Activated CD8-positive, alpha-beta memory T cell treated with anti-CD3 and anti-CD28 coated beads for 1 hour (primary cell): ENCODE data around the gene GRIP2.

ENCODE experiments used
- DNase-seq, 2 donors: peaks; one replicate each; pipeline ENCODE4 v3.0.0-alpha.2; 2020; ENCODE audit warnings: low read depth in 1 of 2; ENCODE audit errors: extremely low read depth in 1 of 2

Gene GRIP2

DNA sequence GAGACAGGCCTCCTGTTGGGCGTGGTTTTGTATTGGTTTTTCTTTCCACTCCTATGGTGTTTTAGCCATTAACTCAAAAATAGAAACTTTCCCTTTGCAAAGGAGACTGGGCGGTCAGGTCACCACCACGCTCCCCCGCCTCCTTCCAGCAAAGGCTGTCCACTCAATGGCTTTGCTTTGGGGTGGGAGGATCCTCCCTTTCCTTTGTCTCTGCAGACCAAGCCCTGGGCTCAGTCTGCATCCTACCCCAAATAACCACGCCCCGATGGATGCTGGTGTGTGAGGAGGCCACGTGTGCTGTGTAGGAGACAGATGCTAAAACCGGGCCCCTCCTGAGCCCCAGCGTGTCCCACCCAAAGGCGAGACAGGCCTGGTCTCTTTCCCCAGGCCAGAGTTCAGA is 68.5 kb downstream of the GRIP2 start:
- DNase-seq: no peak

DNA sequence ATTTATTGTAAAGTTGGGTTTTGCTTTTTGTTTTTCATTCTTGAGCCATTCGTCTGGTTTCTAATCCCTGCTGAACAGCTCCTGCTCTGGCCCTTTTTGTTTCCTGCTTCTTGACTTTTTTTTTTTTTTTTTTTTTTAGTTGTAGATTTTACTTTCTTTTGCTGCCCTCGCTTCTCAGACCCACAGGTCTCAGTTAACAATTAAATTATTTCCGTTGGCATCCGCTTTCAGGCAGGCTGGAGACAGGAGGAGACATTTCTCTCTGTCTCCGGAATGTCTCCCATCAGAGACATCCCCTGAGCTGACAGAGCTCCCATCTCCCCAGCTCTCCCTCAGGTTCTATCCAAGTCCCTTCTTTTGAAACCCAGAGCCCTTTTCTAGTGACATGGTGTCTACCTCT is 69.1 kb downstream of the GRIP2 start:
- no peak for DNase-seq

DNA sequence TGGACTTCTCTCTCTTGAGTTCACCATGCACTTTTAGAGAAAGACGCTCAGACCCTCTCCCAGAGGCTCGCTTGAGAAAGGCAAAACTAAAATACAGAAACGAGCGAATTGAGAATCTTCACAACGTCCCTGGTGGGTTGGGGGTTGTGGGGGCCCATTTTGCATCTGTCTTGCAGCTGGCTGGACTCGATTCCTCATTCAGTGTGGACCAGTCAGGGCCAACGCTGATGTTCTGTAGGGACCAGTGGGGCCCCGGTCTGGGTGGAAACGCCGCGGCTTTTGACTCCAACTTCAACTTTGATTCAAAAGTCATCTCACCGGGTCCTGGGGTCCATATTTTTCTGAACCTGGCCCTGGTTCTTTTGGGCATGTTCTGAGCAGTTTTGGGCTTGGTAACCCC is 69.7 kb downstream of the GRIP2 start:
- no peak for DNase-seq

- no peak for DNase-seq
Observed at GRCh38 chr3:14468621-14468981, 71.5 kb downstream of the GRIP2 start.

- peak in 1 of 2 donors; percentile 16 for DNase-seq
Observed at GRCh38 chr3:14467814-14468620, 72.1 kb downstream of the GRIP2 start.

- DNase-seq: no peak
Observed at GRCh38 chr3:14466179-14466903, 73.8 kb downstream of the GRIP2 start.

- DNase-seq: no peak
Observed at GRCh38 chr3:14465425-14465824, 74.7 kb downstream of the GRIP2 start.

GRCh38 chr3:14464521-14464920 is 75.6 kb downstream of the GRIP2 start:
- no peak for DNase-seq

DNA sequence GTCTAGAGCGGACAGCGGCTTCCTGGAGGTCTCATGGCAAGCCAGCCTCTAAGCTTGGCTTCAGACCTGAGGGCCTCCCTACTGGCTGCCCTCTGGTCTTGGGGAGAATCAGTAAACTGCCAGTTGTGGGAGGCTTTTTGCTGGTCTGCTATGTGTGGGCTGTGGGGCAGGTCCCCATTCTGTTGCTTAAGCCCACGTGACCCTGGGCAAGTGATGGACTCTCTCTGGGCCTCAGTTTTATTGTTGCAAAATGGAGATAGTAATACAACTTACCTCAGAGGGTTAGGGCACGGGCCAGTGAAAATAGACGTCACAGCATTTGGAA is 76.0 kb downstream of the GRIP2 start:
- no peak for DNase-seq

DNA sequence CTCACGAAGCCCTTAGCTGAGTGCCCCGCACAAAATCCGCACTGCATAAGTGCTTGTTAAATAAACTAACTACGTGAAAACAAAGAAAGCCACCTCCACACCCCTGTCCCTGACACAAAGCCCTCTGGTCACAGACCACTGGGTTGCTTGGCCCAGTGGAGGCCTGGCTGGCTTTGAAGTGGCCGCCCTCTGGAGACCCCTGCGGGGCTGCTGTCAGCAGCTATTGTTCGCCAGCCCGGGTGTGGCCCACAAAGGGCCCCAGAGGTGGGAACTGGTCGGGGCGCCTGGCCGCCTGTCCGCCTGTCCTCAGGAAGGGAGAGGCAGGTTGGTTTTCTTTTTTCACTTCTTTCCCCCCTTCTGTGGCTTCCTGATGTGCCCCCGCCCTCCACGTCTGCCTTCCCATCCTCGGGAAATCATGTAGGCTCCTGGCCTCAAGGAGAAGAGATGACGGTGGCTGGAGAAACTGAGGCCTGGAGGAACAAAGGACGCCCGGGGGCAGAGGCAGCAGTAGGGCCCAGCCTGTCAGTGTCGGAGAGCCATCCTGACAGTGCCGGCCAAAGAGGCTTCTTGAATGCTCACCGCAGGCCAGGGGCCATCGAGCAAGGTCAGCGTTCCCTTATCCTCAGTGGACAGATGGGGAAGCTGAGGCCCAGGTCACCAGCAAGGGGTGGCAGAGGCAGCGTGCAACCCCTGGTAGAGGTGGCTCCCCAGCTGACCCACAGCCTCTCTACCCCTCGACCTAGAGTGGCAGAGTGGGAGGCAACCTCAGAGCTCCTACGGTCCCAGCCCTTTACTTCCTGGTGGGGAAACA is 76.6 kb downstream of the GRIP2 start:
- DNase-seq: no peak

- no peak for DNase-seq
Observed at GRCh38 chr3:14462738-14463137, 77.4 kb downstream of the GRIP2 start.

GRCh38 chr3:14461748-14462324 is 78.3 kb downstream of the GRIP2 start:
- DNase-seq: peak in 1 of 2 donors; percentile 12

GRCh38 chr3:14461006-14461747 is 79.0 kb downstream of the GRIP2 start:
- no peak for DNase-seq

GRCh38 chr3:14460342-14461005 is 79.7 kb downstream of the GRIP2 start:
- DNase-seq: no peak

DNA sequence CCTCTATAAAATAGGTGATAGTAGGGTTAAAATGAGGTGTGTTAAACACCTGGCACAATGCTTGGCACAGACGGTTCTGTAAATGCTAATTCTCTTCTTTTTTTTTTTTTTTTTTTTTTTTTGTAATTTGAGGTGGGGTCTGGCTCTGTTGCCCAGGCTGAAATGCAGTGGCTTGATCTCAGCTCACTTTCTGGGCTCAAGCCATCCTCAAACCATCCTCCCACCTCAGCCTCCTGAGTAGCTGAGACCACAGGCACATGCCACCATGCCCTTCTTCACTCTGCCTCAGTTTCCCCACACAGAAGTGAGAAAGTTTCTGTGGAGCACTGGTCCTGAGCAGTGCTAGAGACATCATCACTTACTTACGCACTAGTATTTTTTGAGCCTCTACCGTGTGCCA is 80.4 kb downstream of the GRIP2 start:
- no peak for DNase-seq

DNA sequence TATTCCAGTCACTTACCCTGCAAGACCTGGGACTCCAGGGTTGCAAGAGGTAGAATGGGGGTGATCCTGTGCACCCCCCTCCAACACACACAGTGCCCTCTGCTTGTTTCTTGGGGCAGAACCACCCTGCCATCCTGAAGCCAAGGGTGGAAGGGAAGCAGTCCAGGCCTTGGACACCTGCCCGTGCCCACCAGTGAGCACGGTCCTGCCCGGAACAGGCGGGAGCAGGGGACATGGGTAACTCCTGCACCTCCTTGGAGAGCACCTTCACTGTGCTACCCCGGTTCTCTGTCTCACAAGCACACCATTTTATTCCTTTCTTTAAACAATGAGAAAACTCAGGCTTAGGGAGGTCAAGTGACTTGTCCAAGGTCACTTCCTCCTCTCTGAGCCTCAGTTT is 80.8 kb downstream of the GRIP2 start:
- no peak for DNase-seq

DNA sequence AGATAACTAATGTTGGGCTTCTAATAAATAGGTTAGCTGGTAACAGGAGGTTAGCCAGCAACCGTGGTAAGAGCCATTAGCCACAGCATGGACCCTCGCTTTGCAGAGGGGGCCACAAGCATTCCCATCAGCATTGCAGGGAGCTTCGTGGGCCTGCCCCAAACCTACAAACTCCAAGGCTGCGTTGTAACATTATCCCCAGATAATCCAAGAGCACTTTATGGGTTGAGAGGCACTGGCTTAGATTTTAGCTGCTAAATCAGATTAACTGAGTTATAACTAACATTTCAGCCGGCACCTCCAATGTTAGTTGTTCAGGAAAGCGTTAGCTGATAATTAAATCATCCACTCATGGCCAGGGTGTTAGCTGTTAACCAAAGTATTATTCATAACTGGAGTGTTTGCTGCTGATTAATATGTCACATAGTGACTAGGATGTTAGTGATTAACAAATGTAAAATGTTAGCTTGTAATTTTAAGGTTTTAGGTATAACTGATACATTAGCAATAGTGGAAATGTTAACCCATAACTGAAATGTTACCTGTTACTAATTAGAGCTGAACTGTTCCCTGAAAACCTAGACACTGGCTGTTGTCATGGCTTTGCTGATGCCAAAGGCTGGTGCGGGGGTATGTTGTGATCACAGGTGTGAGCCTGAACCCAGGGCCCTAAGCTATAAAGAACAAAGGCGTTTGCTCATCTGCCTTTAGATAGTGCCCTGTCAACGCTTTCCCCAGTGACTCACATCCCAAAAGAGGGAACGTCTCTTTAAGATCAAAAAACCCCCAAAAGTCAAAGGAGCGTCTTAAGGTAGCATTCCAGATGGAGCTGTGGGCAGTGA is 81.5 kb downstream of the GRIP2 start:
- DNase-seq: no peak

DNA sequence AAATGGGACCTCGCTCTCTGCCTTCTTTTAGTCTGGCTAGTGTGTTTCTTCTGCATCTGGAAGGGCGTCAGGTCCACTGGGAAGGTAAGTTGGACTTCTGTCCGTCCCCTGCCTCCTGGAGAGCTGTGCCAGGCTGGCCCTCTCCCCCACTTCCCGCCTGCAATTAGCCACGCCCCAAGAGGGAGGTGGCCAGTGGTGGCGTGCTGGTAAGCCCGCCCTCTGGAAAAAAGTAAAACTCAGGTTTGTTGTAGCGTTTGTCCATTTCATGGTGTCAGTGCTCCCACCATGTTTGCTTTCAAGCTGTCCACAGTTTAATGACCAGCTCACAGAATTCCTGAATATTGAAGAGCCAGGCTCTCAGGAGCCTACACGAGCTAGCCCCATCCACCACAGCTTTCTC is 82.1 kb downstream of the GRIP2 start:
- DNase-seq: no peak

DNA sequence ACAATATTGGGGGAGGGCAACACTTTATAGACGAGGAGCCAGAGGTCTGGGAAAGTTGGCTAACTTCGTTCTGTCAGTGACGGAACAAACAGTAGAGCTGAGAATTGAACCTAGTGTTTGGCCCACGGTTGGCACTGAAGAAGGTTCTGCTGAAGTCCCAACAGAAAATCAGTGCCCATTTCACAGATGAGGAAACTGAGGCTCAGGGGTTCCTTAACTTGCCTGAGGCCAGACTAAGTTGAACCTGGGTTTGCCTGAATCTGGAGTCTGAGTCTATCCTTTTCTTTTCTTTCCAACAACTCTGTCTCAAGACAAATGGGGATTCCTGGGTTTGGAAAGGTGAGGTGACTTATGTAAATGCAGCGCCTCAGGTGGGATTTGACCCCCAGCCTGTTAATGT is 82.7 kb downstream of the GRIP2 start:
- DNase-seq: no peak
